CD14-positive monocyte (primary cell): ENCODE data around the gene CD46. TPM values are rescaled to one million over a fixed set of nuclear protein-coding genes. Genes with fewer than 3 reads are reported as not detected.
A peak's percentile ranks its signal among the peaks of the same experiment; 100 is the strongest.
"Not testable (repeated sequence)": the region's sequence is repeated elsewhere in the genome, so short reads cannot be mapped to it uniquely, and the experiment has no call there.

Experiments
- DNase-seq, 3 donors: peaks; one replicate each; pipeline ENCODE4 v3.0.0-alpha.2; 2011 to 2022
- H2AFZ ChIP-seq: 2 replicates; pipeline ENCODE4 v1.6.0; 2012; ENCODE audit warnings: mild to moderate bottlenecking, low read depth, low read length, inconsistent platforms; ENCODE audit not compliant: insufficient read depth, poor library complexity, severe bottlenecking
- H3K27ac ChIP-seq, 2 donors: 1 replicate in 1 of 2; 2 replicates in 1 of 2; pipeline ENCODE4 v1.5.1; 2012 to 2013; ENCODE audit warnings: low read length in 2 of 2, control low read depth in 1 of 2, inconsistent platforms in 1 of 2, low read depth in 1 of 2, mild to moderate bottlenecking in 1 of 2
- H3K27me3 ChIP-seq, 2 donors: one replicate each; pipeline versions ENCODE4 v1.6.0 to v1.6.1; 2011 to 2013; ENCODE audit warnings: low read length in 2 of 2; ENCODE audit not compliant: control insufficient read depth in 2 of 2, insufficient read depth in 2 of 2
- H3K36me3 ChIP-seq, 2 donors: replicated peaks in 1 of 2; 1 replicate in 1 of 2; 2 replicates in 1 of 2; pipeline versions ENCODE4 v1.5.1 to v1.6.1; 2012 to 2013; ENCODE audit warnings: low read length in 2 of 2, control low read depth in 1 of 2, inconsistent platforms in 1 of 2, mild to moderate bottlenecking in 1 of 2; ENCODE audit not compliant: insufficient read depth in 2 of 2, control insufficient read depth in 1 of 2
- H3K4me1 ChIP-seq, 2 donors: 1 replicate in 1 of 2; 2 replicates in 1 of 2; pipeline versions ENCODE4 v1.5.1 to v1.6.1; 2012 to 2013; ENCODE audit warnings: low read length in 2 of 2, control low read depth in 1 of 2, inconsistent platforms in 1 of 2, mild to moderate bottlenecking in 1 of 2, moderate library complexity in 1 of 2; ENCODE audit not compliant: insufficient read depth in 2 of 2, control insufficient read depth in 1 of 2
- H3K4me2 ChIP-seq: replicated peaks from 2 replicates; pipeline ENCODE3; 2012; ENCODE audit warnings: low read length, moderate library complexity, mild to moderate bottlenecking; ENCODE audit not compliant: poor library complexity, severe bottlenecking; ENCODE audit errors: extremely low read depth
- H3K4me3 ChIP-seq, 3 experiments: fragments of 200-600 bp in 1 of 3; sonication (generic) in 1 of 3; replicated peaks in 1 of 3; 1 replicate in 2 of 3; 2 replicates in 1 of 3; pipeline ENCODE4 v1.5.1; 2011 to 2013; ENCODE audit warnings: low read length in 3 of 3, mild to moderate bottlenecking in 3 of 3, control low read depth in 2 of 3, low read depth in 2 of 3, inconsistent platforms in 1 of 3, moderate library complexity in 1 of 3
- H3K79me2 ChIP-seq: 2 replicates; pipeline ENCODE4 v1.6.0; 2012; ENCODE audit warnings: mild to moderate bottlenecking, control low read depth, inconsistent platforms, low read length, moderate library complexity; ENCODE audit not compliant: insufficient read depth
- H3K9ac ChIP-seq: 2 replicates; pipeline ENCODE4 v1.6.0; 2017; ENCODE audit warnings: low read length, mild to moderate bottlenecking; ENCODE audit not compliant: insufficient read depth, poor library complexity, severe bottlenecking
- H3K9me3 ChIP-seq, 2 donors: replicated peaks in 1 of 2; 1 replicate in 1 of 2; 2 replicates in 1 of 2; pipeline versions ENCODE4 v1.5.1 to v1.6.1; 2012 to 2013; ENCODE audit warnings: low read length in 2 of 2, control low read depth in 1 of 2; ENCODE audit not compliant: control insufficient read depth in 1 of 2, insufficient read depth in 1 of 2
- H4K20me1 ChIP-seq: 2 replicates; pipeline ENCODE4 v1.6.0; 2012; ENCODE audit warnings: mild to moderate bottlenecking, low read length, control low read depth, moderate library complexity; ENCODE audit not compliant: insufficient read depth
- H3K27ac Mint-ChIP-seq, 7 donors: one replicate each; pipeline ENCODE4 v1.8.0; 2020; ENCODE audit warnings: mild to moderate bottlenecking in 7 of 7, mixed read lengths in 7 of 7, moderate library complexity in 6 of 7, inconsistent platforms in 2 of 7
- H3K27me3 Mint-ChIP-seq, 3 donors: one replicate each; pipeline ENCODE4 v1.8.0; 2021 to 2022; ENCODE audit warnings: low read depth in 3 of 3, mild to moderate bottlenecking in 3 of 3, mixed read lengths in 3 of 3, moderate library complexity in 3 of 3, inconsistent platforms in 1 of 3
- H3K36me3 Mint-ChIP-seq, 2 donors: one replicate each; pipeline ENCODE4 v1.8.0; 2020; ENCODE audit warnings: mixed read lengths in 2 of 2, inconsistent platforms in 1 of 2, mild to moderate bottlenecking in 1 of 2
- H3K4me1 Mint-ChIP-seq: one replicate; pipeline ENCODE4 v1.8.0; 2020; ENCODE audit warnings: mild to moderate bottlenecking, mixed read lengths
- H3K4me3 Mint-ChIP-seq, 2 donors: one replicate each; pipeline ENCODE4 v1.8.0; 2020; ENCODE audit warnings: mild to moderate bottlenecking in 2 of 2, mixed read lengths in 2 of 2, moderate library complexity in 1 of 2
- H3K9me3 Mint-ChIP-seq, 7 donors: one replicate each; pipeline ENCODE4 v1.8.0; 2020 to 2022; ENCODE audit warnings: mixed read lengths in 7 of 7, mild to moderate bottlenecking in 6 of 7, moderate library complexity in 6 of 7, inconsistent platforms in 2 of 7
- WGBS: methylation state at CpG from one replicate; pipeline ENCODE4 v1.1.5; 2013; ENCODE audit warnings: missing lambda C conversion rate; ENCODE audit not compliant: insufficient coverage; 5-methylcytosine and 5-hydroxymethylcytosine counted together
- intact Hi-C, 2 donors: fragments of 100-400 bp; cut with micrococcal nuclease; formaldehyde crosslinking; loops; one replicate each; pipeline versions ENCODE4 v1.15.0 to v1.15.1; 2023
- polyA plus RNA-seq, 3 donors: library from polyadenylated mRNA; depleted of rRNA in 1 of 3; unstranded in 2 of 3; stranded (reverse) in 1 of 3; fragments of 300-500 nt in 2 of 3; fragments of >200 nt in 1 of 3; fragmentation: Illumina TruSeq in 2 of 3; gene quantifications; 1 replicate in 2 of 3; 2 replicates in 1 of 3; pipeline ENCODE4 v1.2.3, GENCODE V29; 2012 to 2021
- TF ChIP-seq, protein P1 (sequence below): fragments of 200-600 bp; IDR thresholded peaks from one replicate; pipeline ENCODE4 v1.8.0; 2022; ENCODE audit warnings: antibody characterized with exemption, mild to moderate bottlenecking

CD46 gene
- polyA plus RNA-seq, 3 donors, result 139 to 259 (median 210) TPM

- H3K4me3 ChIP-seq, result no peak overlapping the region
- no peaks in the 10 kb centered on the region for H4K20me1 ChIP-seq
- Mint-ChIP-seq H3K27ac (no peak overlapping the region), H3K4me1 (no peaks in the 10 kb centered on the region), H3K4me3 (no peak overlapping the region), H3K27me3 (peaks cover 0 to 5% (median 0%) of the 10 kb centered on the region in 3 donors), H3K9me3 (peaks cover 0 to 8% (median 0%) of the 10 kb centered on the region in 7 donors), H3K36me3 (no peaks in the 10 kb centered on the region)
- no peaks in the 10 kb centered on the region for H3K27me3 ChIP-seq
- H3K36me3 ChIP-seq, result no peaks in the 10 kb centered on the region
- TF ChIP-seq, protein P1, sequence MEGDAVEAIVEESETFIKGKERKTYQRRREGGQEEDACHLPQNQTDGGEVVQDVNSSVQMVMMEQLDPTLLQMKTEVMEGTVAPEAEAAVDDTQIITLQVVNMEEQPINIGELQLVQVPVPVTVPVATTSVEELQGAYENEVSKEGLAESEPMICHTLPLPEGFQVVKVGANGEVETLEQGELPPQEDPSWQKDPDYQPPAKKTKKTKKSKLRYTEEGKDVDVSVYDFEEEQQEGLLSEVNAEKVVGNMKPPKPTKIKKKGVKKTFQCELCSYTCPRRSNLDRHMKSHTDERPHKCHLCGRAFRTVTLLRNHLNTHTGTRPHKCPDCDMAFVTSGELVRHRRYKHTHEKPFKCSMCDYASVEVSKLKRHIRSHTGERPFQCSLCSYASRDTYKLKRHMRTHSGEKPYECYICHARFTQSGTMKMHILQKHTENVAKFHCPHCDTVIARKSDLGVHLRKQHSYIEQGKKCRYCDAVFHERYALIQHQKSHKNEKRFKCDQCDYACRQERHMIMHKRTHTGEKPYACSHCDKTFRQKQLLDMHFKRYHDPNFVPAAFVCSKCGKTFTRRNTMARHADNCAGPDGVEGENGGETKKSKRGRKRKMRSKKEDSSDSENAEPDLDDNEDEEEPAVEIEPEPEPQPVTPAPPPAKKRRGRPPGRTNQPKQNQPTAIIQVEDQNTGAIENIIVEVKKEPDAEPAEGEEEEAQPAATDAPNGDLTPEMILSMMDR, result no peak
- DNase-seq, result no peak
- H3K79me2 ChIP-seq, result no peaks in the 10 kb centered on the region
- H2AFZ ChIP-seq, result no peak overlapping the region
- no peak overlapping the region for H3K27ac ChIP-seq
- intact Hi-C loops, result no loop called here
- H3K4me2 ChIP-seq, result no peak overlapping the region
- H3K9me3 ChIP-seq, result peaks cover 0 to 6% of the 10 kb centered on the region in 2 donors
- no peaks in the 10 kb centered on the region for H3K4me1 ChIP-seq
- no peak overlapping the region for H3K9ac ChIP-seq
- WGBS, result 93% methylated on average over 11 of the region's 12 CpGs
Measured at GRCh38 chr1:207713529-207713928, 38.3 kb upstream of the CD46 start.

DNA sequence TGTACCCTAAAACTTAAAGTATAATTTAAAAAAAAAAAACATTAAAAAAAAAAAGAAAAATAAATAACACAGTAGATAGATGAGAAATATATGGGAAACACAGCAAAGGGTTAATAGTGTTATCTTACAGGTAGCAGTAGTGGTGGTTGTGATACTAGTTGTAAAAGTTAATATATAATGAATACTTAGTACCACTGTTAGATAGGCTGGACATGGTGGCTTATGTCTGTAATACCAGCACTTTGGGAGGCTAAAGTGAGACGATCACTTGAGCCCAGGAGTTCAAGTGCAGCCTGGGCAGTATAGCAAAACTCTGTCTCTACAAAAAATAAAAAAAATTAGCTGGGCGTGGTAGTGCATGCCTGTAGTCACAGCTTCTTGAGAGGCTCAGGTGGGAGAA, 32.6 kb upstream of the CD46 start:
- Histone ChIP-seq H3K9me3 (no peaks in the 10 kb centered on the region), H3K4me2 (no peak overlapping the region), H3K36me3 (no peaks in the 10 kb centered on the region), H3K27me3 (no peaks in the 10 kb centered on the region), H4K20me1 (no peaks in the 10 kb centered on the region), H3K27ac (no peak overlapping the region), H3K79me2 (no peaks in the 10 kb centered on the region), H3K4me3 (no peak overlapping the region), H3K4me1 (peaks cover 11% of the 10 kb centered on the region in 2 donors), H3K9ac (no peak overlapping the region), H2AFZ (no peak overlapping the region)
- whole genome bisulfite sequencing, result no CpG with 5 or more reads among the region's 2 CpGs
- peaks cover 10% of the 10 kb centered on the region for H3K4me1 Mint-ChIP-seq
- no peak overlapping the region for H3K27ac Mint-ChIP-seq
- H3K36me3 Mint-ChIP-seq, result no peaks in the 10 kb centered on the region
- TF ChIP-seq, protein P1, result no peak
- H3K4me3 Mint-ChIP-seq, result no peak overlapping the region
- intact Hi-C loops, result no loop called here
- peaks cover 0 to 6% (median 0%) of the 10 kb centered on the region in 7 donors for H3K9me3 Mint-ChIP-seq
- H3K27me3 Mint-ChIP-seq, result peaks cover 0 to 1% (median 0%) of the 10 kb centered on the region in 3 donors
- DNase-seq, result no peak

- H3K27ac ChIP-seq, H3K4me2 ChIP-seq, H3K4me3 ChIP-seq, H3K27me3 ChIP-seq, H3K9me3 ChIP-seq, H3K4me3 Mint-ChIP-seq, H3K27me3 Mint-ChIP-seq, H4K20me1 ChIP-seq, H2AFZ ChIP-seq, H3K36me3 Mint-ChIP-seq, intact Hi-C loops, H3K36me3 ChIP-seq, DNase-seq, H3K79me2 ChIP-seq, H3K9ac ChIP-seq: not testable (repeated sequence)
- Mint-ChIP-seq H3K27ac (peak overlapping the region in 1 of 7 donors; percentile 16), H3K9me3 (peaks cover 5 to 12% (median 8%) of the 10 kb centered on the region in 7 donors), H3K4me1 (peaks cover 11% of the 10 kb centered on the region)
- WGBS, result 6% methylated on average over 2 of the region's 4 CpGs
- H3K4me1 ChIP-seq, result peaks cover 9 to 13% of the 10 kb centered on the region in 2 donors
Measured at GRCh38 chr1:207728200-207728858, 23.5 kb upstream of the CD46 start.
